A204.1 (cell line): ENCODE measurements around the gene TBC1D1.

ENCODE experiments used
- FAIRE-seq: peaks from 2 replicates; lab custom pipeline; 2012; peaks lifted over from hg19 to GRCh38; lab: Jason Lieb, UNC

The TBC1D1 gene

DNA sequence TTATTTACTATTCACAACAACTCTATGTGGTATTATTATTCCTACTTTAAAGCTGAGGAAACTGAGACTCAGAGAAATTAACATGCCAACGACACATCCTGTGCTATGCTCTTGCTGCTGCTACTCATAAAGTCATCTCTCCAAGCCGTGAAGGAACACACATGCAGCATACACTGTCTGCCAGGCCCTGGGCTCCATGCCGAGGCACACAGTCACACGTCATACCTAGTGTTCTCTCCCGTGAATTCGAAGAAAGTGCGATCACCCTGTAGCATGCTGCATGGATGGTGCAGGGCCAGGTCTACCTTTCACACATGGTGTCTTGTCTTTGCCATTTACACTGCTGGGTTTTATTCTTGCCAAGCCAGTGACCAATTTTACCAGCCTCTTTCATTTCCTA lies 34.1 kb downstream of the TBC1D1 start:
- no peak for FAIRE-seq

DNA sequence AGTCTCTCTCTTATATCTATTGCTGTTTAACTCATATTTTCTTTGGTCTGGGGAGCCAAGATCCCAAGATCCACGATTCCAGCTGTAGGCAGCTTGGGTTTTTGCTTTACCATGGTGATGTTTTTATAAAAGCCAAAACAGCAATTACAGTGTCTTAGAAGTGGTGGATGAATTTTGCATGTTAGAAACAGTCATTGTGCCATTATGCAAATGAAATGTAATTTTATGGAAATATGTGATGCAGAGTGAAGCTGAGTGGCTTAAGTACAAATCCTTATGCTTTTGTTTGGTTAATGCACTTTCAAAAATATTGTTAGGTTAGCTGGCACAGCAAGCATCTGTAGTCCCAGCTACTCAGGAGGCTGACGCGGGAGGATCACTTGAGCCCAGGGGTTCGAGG lies 36.5 kb downstream of the TBC1D1 start:
- no peak for FAIRE-seq

DNA sequence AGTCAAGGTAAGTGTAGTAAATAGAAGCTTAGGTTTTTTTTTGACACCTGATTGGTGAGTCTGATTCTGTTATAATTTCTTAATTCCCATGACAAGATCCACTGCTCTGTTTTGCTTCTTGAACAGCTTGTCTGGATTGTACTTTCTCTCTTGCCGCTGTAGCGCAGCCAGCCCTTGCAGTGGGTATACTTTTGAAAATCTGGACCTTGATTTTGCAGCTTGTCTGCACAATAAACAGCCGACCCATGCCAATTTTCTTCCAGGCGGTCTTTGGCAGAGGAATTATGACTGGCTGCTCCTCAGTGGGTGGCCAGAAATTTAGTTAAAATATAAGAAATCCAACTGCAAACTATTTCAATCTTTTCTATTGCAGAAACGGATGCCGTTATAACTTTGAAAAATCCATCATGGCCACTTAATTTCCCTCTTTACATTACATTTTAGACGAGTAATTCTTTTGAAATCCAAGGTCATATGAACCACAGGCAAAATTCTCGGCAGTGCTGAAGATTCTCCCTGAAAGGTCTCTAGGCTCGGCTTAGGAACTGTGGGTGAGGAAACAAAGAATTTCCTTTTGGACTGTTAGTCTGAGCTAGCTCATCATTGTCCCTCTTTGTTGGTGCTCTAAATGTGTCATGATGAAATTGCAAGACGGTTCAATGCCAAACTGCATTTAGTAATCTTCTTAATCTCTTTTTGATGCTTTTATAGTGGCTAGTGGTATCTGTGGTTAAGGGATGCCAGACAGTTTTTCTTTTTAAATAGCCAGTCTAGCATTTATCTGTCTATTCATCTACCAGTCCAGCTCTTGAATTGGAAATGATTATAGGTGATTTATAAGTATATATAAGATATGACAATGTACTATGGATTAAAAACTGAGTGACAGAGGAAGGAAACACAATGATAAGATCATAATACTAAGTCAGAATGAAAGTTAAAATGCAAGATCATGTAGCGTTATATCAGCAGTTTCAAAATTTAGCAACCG lies 37.8 kb downstream of the TBC1D1 start:
- FAIRE-seq: no peak

- no peak for FAIRE-seq
Measured at GRCh38 chr4:37934096-37934495, 43.2 kb downstream of the TBC1D1 start.

- no peak for FAIRE-seq
Measured at GRCh38 chr4:37934609-37935008, 43.7 kb downstream of the TBC1D1 start.

DNA sequence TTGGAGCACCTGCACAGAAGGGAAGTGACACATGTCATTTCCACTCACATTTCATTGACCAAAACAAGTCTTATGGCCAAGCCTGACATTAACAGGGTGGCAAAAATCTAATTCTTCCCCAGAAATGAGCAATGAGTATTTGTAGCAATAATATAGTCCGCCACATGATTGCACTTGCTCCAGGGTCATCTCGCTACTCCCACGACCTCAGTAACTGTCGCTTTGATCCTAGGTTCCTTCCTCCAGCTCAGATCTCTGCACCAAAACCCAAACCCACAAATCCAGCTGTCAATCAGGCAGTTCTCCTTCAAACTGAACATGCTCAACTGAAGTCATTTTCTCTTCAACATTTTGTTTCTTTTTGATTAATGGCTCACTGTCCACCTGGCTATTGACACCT lies 44.1 kb downstream of the TBC1D1 start:
- no peak for FAIRE-seq

GRCh38 chr4:37936889-37937498 lies 46.1 kb downstream of the TBC1D1 start:
- FAIRE-seq: no peak

GRCh38 chr4:37938208-37938607 lies 47.3 kb downstream of the TBC1D1 start:
- no peak for FAIRE-seq

GRCh38 chr4:37946503-37947179 lies 55.8 kb downstream of the TBC1D1 start:
- no peak for FAIRE-seq

GRCh38 chr4:37948542-37948941 lies 57.7 kb downstream of the TBC1D1 start:
- no peak for FAIRE-seq

- FAIRE-seq: no peak
Measured at GRCh38 chr4:37949636-37950426, 58.9 kb downstream of the TBC1D1 start.

DNA sequence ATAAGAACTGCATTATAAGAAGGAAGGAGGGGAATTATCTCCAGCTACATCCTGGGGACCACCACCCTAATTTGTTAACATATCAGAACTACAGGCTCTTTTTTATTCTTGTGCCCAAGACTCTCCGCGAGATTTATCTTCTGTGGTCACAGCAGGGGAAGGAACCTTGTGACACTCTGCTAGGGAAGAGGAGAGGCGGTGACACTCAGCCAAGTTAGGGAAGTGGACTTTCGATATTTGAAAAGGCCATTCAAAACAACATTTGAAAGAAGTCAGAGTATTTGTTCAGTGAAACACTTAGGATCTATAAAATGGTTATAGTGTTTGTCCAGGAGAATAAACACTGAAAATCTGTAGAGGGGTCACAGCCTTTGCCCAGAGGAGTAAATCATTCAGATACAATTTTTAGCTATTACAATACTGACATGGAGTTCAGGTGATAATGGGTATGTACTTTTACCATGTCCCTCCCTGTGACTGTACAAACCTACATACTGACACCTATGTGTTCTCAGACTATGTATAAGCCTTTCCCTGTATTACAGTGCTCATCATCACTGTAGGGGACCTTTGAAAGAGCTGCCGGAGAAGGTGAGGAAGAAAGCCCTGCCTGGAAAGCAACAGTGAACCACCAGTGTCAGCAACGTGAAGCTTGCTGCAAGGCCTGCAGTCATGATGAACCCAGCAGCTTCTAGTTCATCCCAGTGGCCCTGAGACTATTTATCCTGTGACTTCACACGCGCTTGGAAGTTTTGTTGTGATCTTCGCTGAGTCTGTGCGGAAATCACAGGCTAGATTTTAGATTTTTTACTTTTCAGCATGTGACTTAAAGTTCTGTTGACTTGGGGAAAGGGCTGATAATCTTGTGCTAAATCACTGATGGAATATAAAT lies 60.8 kb downstream of the TBC1D1 start:
- FAIRE-seq: no peak

DNA sequence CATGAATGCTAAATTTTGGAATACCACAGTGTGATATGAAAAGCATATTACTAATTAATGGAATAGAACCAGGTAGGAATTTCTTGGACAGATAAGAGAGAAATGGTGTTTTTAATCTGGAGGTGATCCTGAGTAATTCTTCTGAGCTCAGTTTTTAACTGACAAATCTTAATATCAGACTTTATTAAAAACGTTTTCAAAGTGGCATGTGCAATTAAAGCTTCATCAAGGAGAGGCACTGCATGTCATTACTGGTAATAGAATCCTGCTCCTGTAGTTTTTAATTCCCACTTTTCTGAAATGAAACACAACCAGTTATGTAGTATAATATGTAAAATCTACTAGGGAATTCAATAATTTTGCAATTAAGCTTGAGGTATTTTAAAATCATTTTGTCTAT lies 62.3 kb downstream of the TBC1D1 start:
- no peak for FAIRE-seq

GRCh38 chr4:37953620-37954293 lies 62.9 kb downstream of the TBC1D1 start:
- no peak for FAIRE-seq

- FAIRE-seq: no peak
Measured at GRCh38 chr4:37956941-37957340, 66.1 kb downstream of the TBC1D1 start.

- no peak for FAIRE-seq
Measured at GRCh38 chr4:37958932-37959331, 68.0 kb downstream of the TBC1D1 start.

DNA sequence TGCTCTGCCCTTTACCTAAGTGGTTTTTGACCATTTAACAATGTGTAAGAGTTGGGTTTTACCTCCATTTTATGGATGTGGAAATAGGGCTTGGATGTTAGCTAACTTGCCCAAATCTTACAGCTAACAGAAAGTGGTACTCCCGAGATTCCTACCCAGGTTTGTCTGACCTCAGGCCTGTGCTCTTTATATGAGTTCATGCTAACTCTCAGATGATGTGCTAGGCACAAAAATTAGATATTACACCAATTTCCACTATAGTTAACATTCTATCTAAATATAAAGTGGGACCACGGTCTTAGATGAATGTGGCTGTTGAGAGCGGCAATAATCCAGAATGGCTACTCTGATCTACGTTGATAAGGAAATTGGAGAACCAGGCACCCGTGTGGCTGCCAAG lies 69.2 kb downstream of the TBC1D1 start, which contains the start of gene PTTG2:
Gene PTTG2, plus strand, starts transcription at position 301 of the 400 bp plus-strand sequence. Its CDS starts 37 bp downstream, at position 338.
- no peak for FAIRE-seq

GRCh38 chr4:37960679-37961450 lies 70.0 kb downstream of the TBC1D1 start:
- no peak for FAIRE-seq

DNA sequence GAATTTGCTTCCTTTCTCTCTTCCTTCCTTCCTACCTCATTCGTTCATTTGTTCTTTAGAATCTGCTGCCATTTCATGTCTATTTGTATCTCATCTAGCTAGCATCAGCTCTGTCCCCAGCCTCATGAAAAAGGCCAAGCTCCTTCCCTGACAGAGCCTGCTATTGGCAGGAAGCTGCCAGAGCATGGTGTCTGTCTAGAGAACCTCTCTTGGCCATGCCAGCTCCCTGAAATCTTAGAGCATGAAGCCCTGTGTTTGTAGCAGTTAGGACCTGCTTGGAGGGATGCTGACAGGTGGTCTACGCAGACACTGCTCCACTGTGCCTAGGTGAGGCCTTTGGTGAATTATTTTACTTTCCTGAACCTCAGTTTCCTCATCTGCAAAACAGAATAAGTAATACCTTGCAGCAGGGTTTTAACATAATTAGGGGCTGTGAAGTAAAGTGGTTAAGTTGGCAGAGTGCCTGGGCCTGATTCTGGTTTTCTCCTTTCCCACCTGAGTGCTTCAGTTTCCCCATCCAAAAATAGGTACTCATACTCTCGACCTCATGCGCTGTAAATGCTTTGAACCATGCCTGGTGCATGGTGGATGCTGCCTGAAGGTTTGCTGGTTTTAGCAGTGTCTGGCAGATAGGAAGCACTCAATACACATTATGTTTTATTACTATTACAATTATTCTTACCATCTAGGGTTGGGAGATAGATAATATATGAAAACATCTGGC lies 74.0 kb downstream of the TBC1D1 start:
- FAIRE-seq: no peak
